Neural cell (in vitro differentiated cells): Measurements from ENCODE around the gene FARP2. TPM values are rescaled to one million over a fixed set of nuclear protein-coding genes. Genes with fewer than 3 reads are reported as not detected.

Experiments used
- H2AFZ ChIP-seq: fragments of 200-600, 300-800 bp; sonication (generic), shearing (Covaris generic); 2 replicates; pipeline ENCODE4 v1.6.0; 2014; ENCODE audit warnings: low read depth, mild to moderate bottlenecking, antibody characterized with exemption, low read length, moderate library complexity
- H3F3A ChIP-seq: fragments of 200-600 bp; shearing (Covaris generic); 2 replicates; pipeline ENCODE4 v1.6.1; 2016; ENCODE audit warnings: mild to moderate bottlenecking, moderate library complexity, mixed read lengths, antibody characterized with exemption, low read length; ENCODE audit not compliant: insufficient read depth, poor library complexity, severe bottlenecking
- H3K27ac ChIP-seq: fragments of 200-600, 300-800 bp; sonication (generic), shearing (Covaris generic); 2 replicates; pipeline ENCODE4 v1.5.1; 2014; ENCODE audit warnings: mild to moderate bottlenecking, low read length, moderate library complexity
- H3K27me3 ChIP-seq: fragments of 300-800, 200-600 bp; sonication (generic), shearing (Covaris generic); 2 replicates; pipeline ENCODE4 v1.6.0; 2014; ENCODE audit warnings: mild to moderate bottlenecking, low read depth, low read length, moderate library complexity; ENCODE audit not compliant: insufficient read depth
- H3K36me3 ChIP-seq: fragments of 300-800, 200-600 bp; sonication (generic), shearing (Covaris generic); 2 replicates; pipeline ENCODE4 v1.5.1; 2014; ENCODE audit warnings: mild to moderate bottlenecking, antibody characterized with exemption, low read length, moderate library complexity; ENCODE audit not compliant: insufficient read depth
- H3K4me2 ChIP-seq: fragments of 300-800, 200-600 bp; sonication (generic), shearing (Covaris generic); 2 replicates; pipeline ENCODE4 v1.6.0; 2014; ENCODE audit warnings: mild to moderate bottlenecking, low read length
- H3K4me3 ChIP-seq: fragments of 300-800, 200-600 bp; sonication (generic), shearing (Covaris generic); 2 replicates; pipeline ENCODE4 v1.5.1; 2014; ENCODE audit warnings: mild to moderate bottlenecking, low read length, moderate library complexity
- H3K79me2 ChIP-seq: fragments of 200-600 bp; shearing (Covaris generic); replicated peaks from 2 replicates; pipeline ENCODE4 v1.6.0; 2014; ENCODE audit warnings: mild to moderate bottlenecking, low read length, moderate library complexity; ENCODE audit not compliant: insufficient read depth
- H3K9ac ChIP-seq: fragments of 300-800, 200-600 bp; sonication (generic), shearing (Covaris generic); 2 replicates; pipeline ENCODE4 v1.6.1; 2016; ENCODE audit warnings: mild to moderate bottlenecking, low read length, mixed read lengths
- H3K9me2 ChIP-seq: fragments of 200-600 bp; shearing (Covaris generic); 2 replicates; pipeline ENCODE4 v1.6.1; 2016; ENCODE audit warnings: mild to moderate bottlenecking, low read length, mixed read lengths; ENCODE audit not compliant: insufficient read depth
- H3K9me3 ChIP-seq: fragments of 200-600, 300-800 bp; sonication (generic), shearing (Covaris generic); 2 replicates; pipeline ENCODE4 v1.6.1; 2016; ENCODE audit warnings: mild to moderate bottlenecking, mixed run types, low read length, moderate library complexity, mixed read lengths
- H4K20me1 ChIP-seq: fragments of 200-600 bp; shearing (Covaris generic); 2 replicates; pipeline ENCODE4 v1.6.1; 2016; ENCODE audit warnings: mild to moderate bottlenecking, mixed run types; ENCODE audit not compliant: insufficient read depth
- CTCF ChIP-seq: fragments of 450-650 bp; IDR thresholded peaks from 2 replicates; pipeline ENCODE4 v1.5.1; 2014; ENCODE audit warnings: antibody characterized with exemption, mild to moderate bottlenecking, moderate library complexity; ENCODE audit not compliant: poor library complexity, severe bottlenecking
- EP300 ChIP-seq: fragments of 450-650 bp; conservative IDR thresholded peaks from 2 replicates; pipeline ENCODE4 v1.6.1; 2014; ENCODE audit warnings: antibody characterized with exemption, mild to moderate bottlenecking, moderate library complexity; ENCODE audit not compliant: poor library complexity, severe bottlenecking
- EZH2 ChIP-seq: fragments of 200-600, 300-800 bp; shearing (Covaris generic), sonication (generic); IDR thresholded peaks from 2 replicates; pipeline ENCODE4 v1.6.1; 2014; ENCODE audit warnings: antibody characterized with exemption, low read length, borderline replicate concordance, mild to moderate bottlenecking; ENCODE audit not compliant: insufficient read depth, poor library complexity, severe bottlenecking
- MXI1 ChIP-seq: fragments of 450-650 bp; conservative IDR thresholded peaks from 2 replicates; pipeline ENCODE4 v1.6.1; 2014; ENCODE audit warnings: antibody characterized with exemption, mild to moderate bottlenecking; ENCODE audit not compliant: poor library complexity, severe bottlenecking
- POLR2AphosphoS5 ChIP-seq: IDR thresholded peaks from 2 replicates; pipeline ENCODE4 v1.6.1; 2012
- RAD21 ChIP-seq: fragments of 450-650 bp; conservative IDR thresholded peaks from 2 replicates; pipeline ENCODE4 v1.6.1; 2014; ENCODE audit warnings: antibody characterized with exemption, mild to moderate bottlenecking, moderate library complexity
- REST ChIP-seq: IDR thresholded peaks from 2 replicates; pipeline ENCODE4 v1.6.1; 2012; ENCODE audit warnings: borderline replicate concordance
- SMC3 ChIP-seq: fragments of 450-650 bp; conservative IDR thresholded peaks from 2 replicates; pipeline ENCODE4 v1.6.1; 2014; ENCODE audit warnings: antibody characterized with exemption, mild to moderate bottlenecking, moderate library complexity; ENCODE audit not compliant: poor library complexity
- TAF1 ChIP-seq: IDR thresholded peaks from 2 replicates; pipeline ENCODE4 v1.6.1; 2012; ENCODE audit warnings: low read depth
- polyA plus RNA-seq: library from polyadenylated mRNA; depleted of rRNA; stranded (reverse); fragments of >200 nt; gene quantifications from 2 replicates; pipeline ENCODE4 v1.2.3, GENCODE V29; 2014

The FARP2 gene
- polyA plus RNA-seq, 1 donor from 2014 or later = 13.3 TPM

GRCh38 chr2:241479026-241479898 is 123.2 kb downstream of the FARP2 start:
- no peak overlapping the region for H3K27ac ChIP-seq
- H4K20me1 ChIP-seq = no peaks in the 10 kb centered on the region

More at GRCh38 chr2:241479026-241479898, 123.2 kb downstream of the FARP2 start:
- no peak overlapping the region for H3K4me2 ChIP-seq
- no peaks in the 10 kb centered on the region for H3K9me2 ChIP-seq
- no peak overlapping the region for H3K9ac ChIP-seq
- no peak for TF ChIP-seq EP300
- TF ChIP-seq REST = no peak
- TF ChIP-seq MXI1 = no peak
- no peak for TF ChIP-seq POLR2AphosphoS5
- TF ChIP-seq TAF1 = no peak
- TF ChIP-seq RAD21 = no peak
- no peak for TF ChIP-seq CTCF
- no peak for TF ChIP-seq SMC3
- TF ChIP-seq EZH2 = no peak
- H2AFZ ChIP-seq = no peak overlapping the region
- no peaks in the 10 kb centered on the region for H3K9me3 ChIP-seq
- no peak overlapping the region for H3K4me3 ChIP-seq
- no peaks in the 10 kb centered on the region for H3F3A ChIP-seq
- H3K79me2 ChIP-seq = no peaks in the 10 kb centered on the region
- H3K27me3 ChIP-seq = no peaks in the 10 kb centered on the region
- no peaks in the 10 kb centered on the region for H3K36me3 ChIP-seq
